Neural cell (in vitro differentiated cells): ENCODE data around the gene ULBP1. TPM values are rescaled to one million over a fixed set of nuclear protein-coding genes. Genes with fewer than 3 reads are reported as not detected.

Experiments used
- H2AFZ ChIP-seq: fragments of 200-600, 300-800 bp; sonication (generic), shearing (Covaris generic); 2 replicates; pipeline ENCODE4 v1.6.0; 2014; ENCODE audit warnings: low read depth, mild to moderate bottlenecking, antibody characterized with exemption, low read length, moderate library complexity
- H3F3A ChIP-seq: fragments of 200-600 bp; shearing (Covaris generic); 2 replicates; pipeline ENCODE4 v1.6.1; 2016; ENCODE audit warnings: mild to moderate bottlenecking, moderate library complexity, mixed read lengths, antibody characterized with exemption, low read length; ENCODE audit not compliant: insufficient read depth, poor library complexity, severe bottlenecking
- H3K27ac ChIP-seq: fragments of 200-600, 300-800 bp; sonication (generic), shearing (Covaris generic); 2 replicates; pipeline ENCODE4 v1.5.1; 2014; ENCODE audit warnings: mild to moderate bottlenecking, low read length, moderate library complexity
- H3K27me3 ChIP-seq: fragments of 300-800, 200-600 bp; sonication (generic), shearing (Covaris generic); 2 replicates; pipeline ENCODE4 v1.6.0; 2014; ENCODE audit warnings: mild to moderate bottlenecking, low read depth, low read length, moderate library complexity; ENCODE audit not compliant: insufficient read depth
- H3K36me3 ChIP-seq: fragments of 300-800, 200-600 bp; sonication (generic), shearing (Covaris generic); 2 replicates; pipeline ENCODE4 v1.5.1; 2014; ENCODE audit warnings: mild to moderate bottlenecking, antibody characterized with exemption, low read length, moderate library complexity; ENCODE audit not compliant: insufficient read depth
- H3K4me2 ChIP-seq: fragments of 300-800, 200-600 bp; sonication (generic), shearing (Covaris generic); 2 replicates; pipeline ENCODE4 v1.6.0; 2014; ENCODE audit warnings: mild to moderate bottlenecking, low read length
- H3K4me3 ChIP-seq: fragments of 300-800, 200-600 bp; sonication (generic), shearing (Covaris generic); 2 replicates; pipeline ENCODE4 v1.5.1; 2014; ENCODE audit warnings: mild to moderate bottlenecking, low read length, moderate library complexity
- H3K79me2 ChIP-seq: fragments of 200-600 bp; shearing (Covaris generic); replicated peaks from 2 replicates; pipeline ENCODE4 v1.6.0; 2014; ENCODE audit warnings: mild to moderate bottlenecking, low read length, moderate library complexity; ENCODE audit not compliant: insufficient read depth
- H3K9ac ChIP-seq: fragments of 300-800, 200-600 bp; sonication (generic), shearing (Covaris generic); 2 replicates; pipeline ENCODE4 v1.6.1; 2016; ENCODE audit warnings: mild to moderate bottlenecking, low read length, mixed read lengths
- H3K9me2 ChIP-seq: fragments of 200-600 bp; shearing (Covaris generic); 2 replicates; pipeline ENCODE4 v1.6.1; 2016; ENCODE audit warnings: mild to moderate bottlenecking, low read length, mixed read lengths; ENCODE audit not compliant: insufficient read depth
- H3K9me3 ChIP-seq: fragments of 200-600, 300-800 bp; sonication (generic), shearing (Covaris generic); 2 replicates; pipeline ENCODE4 v1.6.1; 2016; ENCODE audit warnings: mild to moderate bottlenecking, mixed run types, low read length, moderate library complexity, mixed read lengths
- H4K20me1 ChIP-seq: fragments of 200-600 bp; shearing (Covaris generic); 2 replicates; pipeline ENCODE4 v1.6.1; 2016; ENCODE audit warnings: mild to moderate bottlenecking, mixed run types; ENCODE audit not compliant: insufficient read depth
- CTCF ChIP-seq: fragments of 450-650 bp; IDR thresholded peaks from 2 replicates; pipeline ENCODE4 v1.5.1; 2014; ENCODE audit warnings: antibody characterized with exemption, mild to moderate bottlenecking, moderate library complexity; ENCODE audit not compliant: poor library complexity, severe bottlenecking
- EP300 ChIP-seq: fragments of 450-650 bp; conservative IDR thresholded peaks from 2 replicates; pipeline ENCODE4 v1.6.1; 2014; ENCODE audit warnings: antibody characterized with exemption, mild to moderate bottlenecking, moderate library complexity; ENCODE audit not compliant: poor library complexity, severe bottlenecking
- EZH2 ChIP-seq: fragments of 200-600, 300-800 bp; shearing (Covaris generic), sonication (generic); IDR thresholded peaks from 2 replicates; pipeline ENCODE4 v1.6.1; 2014; ENCODE audit warnings: antibody characterized with exemption, low read length, borderline replicate concordance, mild to moderate bottlenecking; ENCODE audit not compliant: insufficient read depth, poor library complexity, severe bottlenecking
- MXI1 ChIP-seq: fragments of 450-650 bp; conservative IDR thresholded peaks from 2 replicates; pipeline ENCODE4 v1.6.1; 2014; ENCODE audit warnings: antibody characterized with exemption, mild to moderate bottlenecking; ENCODE audit not compliant: poor library complexity, severe bottlenecking
- POLR2AphosphoS5 ChIP-seq: IDR thresholded peaks from 2 replicates; pipeline ENCODE4 v1.6.1; 2012
- RAD21 ChIP-seq: fragments of 450-650 bp; conservative IDR thresholded peaks from 2 replicates; pipeline ENCODE4 v1.6.1; 2014; ENCODE audit warnings: antibody characterized with exemption, mild to moderate bottlenecking, moderate library complexity
- REST ChIP-seq: IDR thresholded peaks from 2 replicates; pipeline ENCODE4 v1.6.1; 2012; ENCODE audit warnings: borderline replicate concordance
- SMC3 ChIP-seq: fragments of 450-650 bp; conservative IDR thresholded peaks from 2 replicates; pipeline ENCODE4 v1.6.1; 2014; ENCODE audit warnings: antibody characterized with exemption, mild to moderate bottlenecking, moderate library complexity; ENCODE audit not compliant: poor library complexity
- TAF1 ChIP-seq: IDR thresholded peaks from 2 replicates; pipeline ENCODE4 v1.6.1; 2012; ENCODE audit warnings: low read depth
- polyA plus RNA-seq: library from polyadenylated mRNA; depleted of rRNA; stranded (reverse); fragments of >200 nt; gene quantifications from 2 replicates; pipeline ENCODE4 v1.2.3, GENCODE V29; 2014

The ULBP1 gene
- polyA plus RNA-seq, 1 donor from 2014 or later, result 0.22 TPM

- H3K79me2 ChIP-seq, result no peaks in the 10 kb centered on the region
- no peak for TF ChIP-seq TAF1
- no peak for TF ChIP-seq EP300
- TF ChIP-seq REST, result no peak
- no peak for TF ChIP-seq POLR2AphosphoS5
- TF ChIP-seq EZH2, result no peak
- no peak for TF ChIP-seq MXI1
- TF ChIP-seq RAD21, result no peak
- no peak for TF ChIP-seq SMC3
- no peak for TF ChIP-seq CTCF
Measured at GRCh38 chr6:149939909-149940671, 23.7 kb upstream of the ULBP1 start.

GRCh38 chr6:149940672-149940982, 23.1 kb upstream of the ULBP1 start:
- no peaks in the 10 kb centered on the region for H3K36me3 ChIP-seq
- H3K27ac ChIP-seq, result no peak overlapping the region
- H3K79me2 ChIP-seq, result no peaks in the 10 kb centered on the region
- H3K9ac ChIP-seq, result no peak overlapping the region
- H3K4me3 ChIP-seq, result no peak overlapping the region
- no peaks in the 10 kb centered on the region for H3K9me3 ChIP-seq
- no peaks in the 10 kb centered on the region for H3F3A ChIP-seq
- no peaks in the 10 kb centered on the region for H3K9me2 ChIP-seq
- H2AFZ ChIP-seq, result no peak overlapping the region
- no peak overlapping the region for H3K4me2 ChIP-seq
- no peaks in the 10 kb centered on the region for H4K20me1 ChIP-seq
- H3K27me3 ChIP-seq, result peaks cover 74% of the 10 kb centered on the region
- TF ChIP-seq SMC3 (no peak), RAD21 (no peak), REST (no peak), EZH2 (no peak), TAF1 (no peak), MXI1 (no peak), CTCF (no peak), POLR2AphosphoS5 (no peak), EP300 (no peak)

More at GRCh38 chr6:149939909-149940671, 23.7 kb upstream of the ULBP1 start:
- Histone ChIP-seq H3K4me3 (no peak overlapping the region), H3K4me2 (no peak overlapping the region), H3K27ac (no peak overlapping the region), H3F3A (no peaks in the 10 kb centered on the region), H3K36me3 (no peaks in the 10 kb centered on the region), H3K9me3 (no peaks in the 10 kb centered on the region), H4K20me1 (no peaks in the 10 kb centered on the region), H3K27me3 (peaks cover 79% of the 10 kb centered on the region), H2AFZ (no peak overlapping the region), H3K9me2 (no peaks in the 10 kb centered on the region), H3K9ac (no peak overlapping the region)
